GM10266 (cell line): ENCODE results near the gene POU2AF1.

Source experiments
- DNase-seq: peaks from one replicate; pipeline ENCODE4 v3.0.0; 2012; ENCODE audit errors: extremely low spot score
- TF ChIP-seq, protein P1 (sequence below): IDR thresholded peaks from 2 replicates; pipeline ENCODE4 v1.5.1; 2012; ENCODE audit warnings: mild to moderate bottlenecking, low read depth; ENCODE audit not compliant: control insufficient read depth, insufficient read depth; ENCODE audit errors: missing control alignments

The POU2AF1 gene

DNA sequence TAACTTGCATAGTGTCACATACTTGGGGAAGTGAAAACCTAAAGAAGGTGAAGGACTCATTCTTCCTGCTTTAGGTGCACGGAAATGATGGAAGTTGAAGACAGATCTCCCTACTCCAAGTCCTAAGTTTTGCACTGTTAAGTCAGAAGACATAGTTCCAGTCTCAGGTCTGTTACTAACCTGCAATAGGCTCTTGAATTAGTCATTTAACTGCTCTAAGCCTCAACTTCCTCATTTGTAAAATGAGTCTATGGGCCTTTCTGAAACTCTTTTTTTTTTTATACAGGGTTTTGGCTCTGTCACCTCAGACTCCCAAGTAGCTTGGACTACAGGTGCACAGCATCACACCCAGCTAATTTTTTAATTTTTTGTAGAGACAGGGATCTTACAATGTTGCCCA, 30.8 kb upstream of the POU2AF1 start:
- DNase-seq: peak; percentile 36
- TF ChIP-seq, protein P1, sequence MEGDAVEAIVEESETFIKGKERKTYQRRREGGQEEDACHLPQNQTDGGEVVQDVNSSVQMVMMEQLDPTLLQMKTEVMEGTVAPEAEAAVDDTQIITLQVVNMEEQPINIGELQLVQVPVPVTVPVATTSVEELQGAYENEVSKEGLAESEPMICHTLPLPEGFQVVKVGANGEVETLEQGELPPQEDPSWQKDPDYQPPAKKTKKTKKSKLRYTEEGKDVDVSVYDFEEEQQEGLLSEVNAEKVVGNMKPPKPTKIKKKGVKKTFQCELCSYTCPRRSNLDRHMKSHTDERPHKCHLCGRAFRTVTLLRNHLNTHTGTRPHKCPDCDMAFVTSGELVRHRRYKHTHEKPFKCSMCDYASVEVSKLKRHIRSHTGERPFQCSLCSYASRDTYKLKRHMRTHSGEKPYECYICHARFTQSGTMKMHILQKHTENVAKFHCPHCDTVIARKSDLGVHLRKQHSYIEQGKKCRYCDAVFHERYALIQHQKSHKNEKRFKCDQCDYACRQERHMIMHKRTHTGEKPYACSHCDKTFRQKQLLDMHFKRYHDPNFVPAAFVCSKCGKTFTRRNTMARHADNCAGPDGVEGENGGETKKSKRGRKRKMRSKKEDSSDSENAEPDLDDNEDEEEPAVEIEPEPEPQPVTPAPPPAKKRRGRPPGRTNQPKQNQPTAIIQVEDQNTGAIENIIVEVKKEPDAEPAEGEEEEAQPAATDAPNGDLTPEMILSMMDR: no peak

DNA sequence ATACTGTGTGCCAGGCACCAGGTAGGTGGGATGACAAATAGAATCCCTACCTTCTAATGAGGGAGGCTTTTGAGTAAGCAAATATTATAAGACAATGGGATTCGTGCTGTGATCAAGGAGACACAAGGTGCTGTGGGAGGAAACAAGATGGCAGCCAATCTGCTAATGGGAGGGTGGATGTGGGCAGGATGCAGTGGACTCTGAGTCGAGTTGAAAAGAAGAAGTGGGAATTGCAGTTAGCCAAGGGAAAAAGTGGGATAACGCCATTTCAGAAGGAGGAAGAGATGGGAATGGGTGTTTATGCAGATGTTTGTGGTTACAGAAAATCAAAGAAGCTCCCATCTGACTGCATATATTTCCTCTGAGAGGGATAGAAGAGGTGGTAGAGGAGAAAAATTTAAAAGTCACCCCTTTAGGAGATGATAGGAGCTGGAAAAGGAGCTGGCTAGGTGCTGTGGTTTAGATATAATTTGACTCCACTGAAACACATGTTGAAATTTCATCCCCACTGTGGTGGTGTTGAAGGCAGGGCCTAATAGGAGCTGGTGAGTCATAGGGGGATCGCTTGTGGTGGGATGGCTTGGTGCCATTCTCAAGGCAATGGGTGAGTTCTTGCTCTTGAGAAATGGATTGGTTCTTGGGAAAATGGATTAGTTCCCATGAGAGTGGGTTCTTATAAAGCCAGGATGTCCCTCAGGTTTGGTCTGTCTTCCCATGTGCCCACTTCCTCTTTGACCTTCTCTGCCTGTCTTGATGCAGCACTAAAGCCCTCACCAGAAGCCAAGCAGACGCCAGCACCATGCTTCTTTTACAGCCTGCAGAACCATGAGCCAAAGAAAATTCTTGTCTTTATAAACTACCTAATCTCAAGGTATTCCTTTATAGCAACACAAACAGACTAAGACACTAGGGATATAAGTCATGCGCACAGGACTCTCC, 30.0 kb upstream of the POU2AF1 start:
- TF ChIP-seq, protein P1: no peak
- DNase-seq: no peak

DNA sequence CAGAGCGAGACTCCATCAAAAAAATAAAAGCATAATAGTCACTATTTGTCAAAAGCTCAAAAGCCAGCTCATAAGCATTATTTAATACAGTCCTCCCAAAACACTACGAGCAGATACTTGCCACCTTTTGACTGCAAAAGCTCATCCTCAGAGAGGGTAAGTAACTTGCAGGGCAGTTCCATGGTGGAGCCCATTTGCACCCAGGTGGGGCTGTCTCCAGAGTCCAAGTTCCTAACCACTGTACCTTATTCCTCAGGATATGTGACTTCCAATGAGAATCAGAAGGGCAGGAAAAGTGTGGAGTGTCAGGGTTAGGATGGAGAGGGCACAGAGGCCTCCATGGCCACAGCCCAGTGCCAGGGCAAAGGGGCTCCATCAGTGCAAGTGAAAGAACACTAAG, 28.6 kb upstream of the POU2AF1 start:
- TF ChIP-seq, protein P1: no peak
- no peak for DNase-seq

DNA sequence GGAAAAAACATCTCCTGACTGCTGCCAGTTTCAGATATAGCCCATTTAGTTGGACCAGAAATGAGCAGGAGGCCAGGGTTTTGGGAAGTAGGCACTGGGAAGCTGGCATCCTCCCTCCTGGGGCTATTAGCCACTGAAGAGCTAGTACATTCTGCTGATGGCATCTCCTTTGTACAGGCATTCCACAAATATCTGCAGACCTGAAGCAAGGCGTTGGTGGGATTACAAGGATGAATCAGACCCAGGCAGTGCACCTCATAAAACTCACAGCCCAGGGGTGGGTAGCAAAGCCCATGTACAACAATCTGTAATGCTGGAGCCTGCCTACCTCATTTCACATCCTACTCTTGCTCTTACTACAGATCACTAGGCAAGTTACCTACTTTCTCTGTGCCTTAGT, 27.5 kb upstream of the POU2AF1 start:
- no peak for DNase-seq
- TF ChIP-seq, protein P1: no peak

DNA sequence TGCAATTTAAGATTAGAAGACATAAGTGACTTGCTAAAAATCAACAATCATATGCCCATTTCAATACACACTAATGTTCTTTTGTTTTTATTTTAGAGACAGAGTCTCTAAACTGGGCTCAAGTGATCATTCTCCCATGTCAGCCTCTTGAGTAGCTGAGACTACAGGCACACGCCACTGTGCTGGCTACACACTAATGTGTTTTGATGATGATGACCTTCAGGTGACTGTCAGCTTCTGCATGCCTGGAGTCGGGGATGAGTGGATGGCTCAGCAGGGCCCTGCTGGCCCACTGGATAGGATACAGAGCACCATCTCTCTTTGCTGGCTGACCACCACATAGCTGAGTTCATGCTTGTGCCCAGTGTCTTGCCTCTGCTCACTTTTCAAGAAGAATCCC, 27.0 kb upstream of the POU2AF1 start:
- TF ChIP-seq, protein P1: no peak
- DNase-seq: no peak

DNA sequence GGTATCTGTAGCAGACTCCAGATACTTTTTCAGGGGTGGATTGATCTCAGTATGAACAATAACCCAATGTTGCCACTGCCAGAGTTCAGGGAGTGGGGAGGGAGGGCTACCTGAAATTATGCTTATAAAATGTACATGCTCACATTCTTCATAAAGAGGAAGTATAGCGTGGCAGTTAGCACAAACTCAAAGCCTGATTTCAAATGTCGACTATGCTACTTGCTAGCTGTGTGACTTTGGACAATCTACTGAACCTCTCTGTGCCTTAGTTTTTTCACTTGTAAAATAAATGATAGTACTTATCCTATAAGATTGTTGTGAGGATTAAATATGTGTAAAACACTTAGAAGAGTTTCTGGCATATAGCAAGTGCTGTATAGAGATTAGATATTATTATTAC, 26.5 kb upstream of the POU2AF1 start:
- no peak for DNase-seq
- TF ChIP-seq, protein P1: no peak

DNA sequence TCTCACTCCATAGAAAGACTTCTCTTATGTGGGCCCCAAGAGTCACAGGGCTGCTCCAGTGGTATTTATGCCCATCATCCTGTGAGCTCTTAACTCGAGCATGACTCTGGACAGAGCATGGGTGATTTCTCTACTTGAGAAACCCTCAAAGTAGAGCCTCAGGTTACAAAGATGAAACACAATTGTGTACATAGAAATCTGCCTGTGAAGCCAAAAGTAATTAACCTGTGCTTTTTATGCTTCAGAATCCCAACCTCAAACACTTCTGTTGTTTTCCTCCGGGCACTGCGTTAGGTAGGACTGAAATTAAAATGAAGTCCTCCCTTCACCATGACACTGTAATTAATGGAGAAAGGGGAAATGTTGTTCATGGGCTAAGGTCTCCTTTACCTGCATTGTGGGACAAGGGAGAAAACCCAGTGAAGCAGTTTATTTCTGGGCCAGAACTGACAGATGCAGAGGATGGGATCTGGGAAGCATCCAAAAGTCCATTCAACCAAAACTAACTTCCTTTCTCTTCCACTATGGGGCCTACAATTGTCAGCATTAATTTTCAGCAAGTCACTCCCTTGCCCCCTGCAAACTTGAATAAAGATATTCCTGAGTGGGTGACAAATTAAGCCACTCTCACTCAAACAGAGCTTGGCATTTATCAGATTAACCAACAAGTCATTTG, 24.1 kb upstream of the POU2AF1 start:
- no peak for DNase-seq
- TF ChIP-seq, protein P1: no peak
